Neural cell (in vitro differentiated cells): ENCODE results near the gene CASP9.
"Not testable (repeated sequence)": the region's sequence is repeated elsewhere in the genome, so short reads cannot be mapped to it uniquely, and the experiment has no call there.

Experiments used
- CTCF ChIP-seq: fragments of 450-650 bp; IDR thresholded peaks from 2 replicates; pipeline ENCODE4 v1.5.1; 2014; ENCODE audit warnings: antibody characterized with exemption, mild to moderate bottlenecking, moderate library complexity; ENCODE audit not compliant: poor library complexity, severe bottlenecking
- EZH2 ChIP-seq: fragments of 200-600, 300-800 bp; shearing (Covaris generic), sonication (generic); IDR thresholded peaks from 2 replicates; pipeline ENCODE4 v1.6.1; 2014; ENCODE audit warnings: antibody characterized with exemption, low read length, borderline replicate concordance, mild to moderate bottlenecking; ENCODE audit not compliant: insufficient read depth, poor library complexity, severe bottlenecking
- TAF1 ChIP-seq: IDR thresholded peaks from 2 replicates; pipeline ENCODE4 v1.6.1; 2012; ENCODE audit warnings: low read depth

GRCh38 chr1:15471067-15471466 lies 52.9 kb downstream of the CASP9 start:
- TF ChIP-seq CTCF, TAF1, EZH2: not testable (repeated sequence)
